Colonic mucosa (tissue), 4 donors: Measurements from ENCODE around the gene MAP3K2. TPM values are rescaled to one million over a fixed set of nuclear protein-coding genes. Genes with fewer than 3 reads are reported as not detected.

Experiments used
- DNase-seq: peaks from one replicate; pipeline ENCODE4 v3.0.0-alpha.2; 2020
- H3K27ac ChIP-seq: fragments of 200-600 bp; one replicate; pipeline ENCODE4 v1.8.0; 2021
- H3K27me3 ChIP-seq: fragments of 200-600 bp; one replicate; pipeline ENCODE4 v1.8.0; 2021
- H3K36me3 ChIP-seq: fragments of 200-600 bp; one replicate; pipeline ENCODE4 v1.8.0; 2021
- H3K4me1 ChIP-seq: fragments of 200-600 bp; one replicate; pipeline ENCODE4 v1.8.0; 2021; ENCODE audit warnings: mild to moderate bottlenecking
- H3K4me3 ChIP-seq: fragments of 200-600 bp; one replicate; pipeline ENCODE4 v1.8.0; 2021
- H3K9ac ChIP-seq, 2 donors: one replicate each; pipeline ENCODE4 v1.7.0; 2013; ENCODE audit warnings: control low read depth in 2 of 2, low read depth in 2 of 2, low read length in 2 of 2
- H3K9me3 ChIP-seq: fragments of 200-600 bp; one replicate; pipeline ENCODE4 v1.8.0; 2021
- intact Hi-C: fragments of 100-400 bp; cut with DNase I; formaldehyde crosslinking; loops from one replicate; pipeline ENCODE4 v1.14.1; 2022
- total RNA-seq, 2 donors: library from RNA; stranded (reverse); fragmentation: NEBNext Ultra II Directional in 1 of 2; extraction: Animal tissue kit (Norgen Biotek cat#: 25700) in 1 of 2; gene quantifications; one replicate each; pipeline ENCODE4 v1.2.1, GENCODE V29; 2021
- TF ChIP-seq, protein P1 (sequence below): fragments of 200-600 bp; IDR thresholded peaks from one replicate; pipeline ENCODE4 v1.8.0; 2022; ENCODE audit warnings: antibody characterized with exemption, mild to moderate bottlenecking
- donor health status: healthy.
- donor health status: DM: no; HTN: no; CAD: no.
- donor health status: DM: no; HTN: no; CAD: no.

The MAP3K2 gene
- total RNA-seq, 2 donors from 2014 or later = 53.8 to 76.0 TPM

DNA sequence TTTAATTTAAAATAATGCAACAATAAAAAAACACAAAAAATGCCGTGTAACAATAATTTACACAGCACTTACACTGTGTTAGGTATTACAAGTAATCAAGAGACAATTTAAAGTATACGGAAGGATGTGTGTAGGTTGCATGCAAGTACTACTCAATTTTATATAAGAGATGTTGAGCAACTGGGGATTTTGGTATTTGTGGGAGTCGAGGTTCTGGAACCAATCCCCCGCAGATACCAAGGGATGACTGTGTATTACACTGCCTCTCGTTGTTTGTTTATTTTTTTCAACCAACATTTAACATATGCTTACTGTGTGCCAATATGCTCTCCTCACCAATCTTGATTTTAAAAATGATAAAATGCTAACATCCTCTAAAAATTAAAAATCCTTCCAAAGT lies 24.8 kb downstream of the MAP3K2 start:
- intact Hi-C loops = no loop called here
- H3K36me3 ChIP-seq = no peaks in the 10 kb centered on the region
- H3K4me1 ChIP-seq = peaks cover 4% of the 10 kb centered on the region
- no peaks in the 10 kb centered on the region for H3K9me3 ChIP-seq
- no peak overlapping the region for H3K27ac ChIP-seq
- H3K9ac ChIP-seq = no peak overlapping the region
- TF ChIP-seq, protein P1, sequence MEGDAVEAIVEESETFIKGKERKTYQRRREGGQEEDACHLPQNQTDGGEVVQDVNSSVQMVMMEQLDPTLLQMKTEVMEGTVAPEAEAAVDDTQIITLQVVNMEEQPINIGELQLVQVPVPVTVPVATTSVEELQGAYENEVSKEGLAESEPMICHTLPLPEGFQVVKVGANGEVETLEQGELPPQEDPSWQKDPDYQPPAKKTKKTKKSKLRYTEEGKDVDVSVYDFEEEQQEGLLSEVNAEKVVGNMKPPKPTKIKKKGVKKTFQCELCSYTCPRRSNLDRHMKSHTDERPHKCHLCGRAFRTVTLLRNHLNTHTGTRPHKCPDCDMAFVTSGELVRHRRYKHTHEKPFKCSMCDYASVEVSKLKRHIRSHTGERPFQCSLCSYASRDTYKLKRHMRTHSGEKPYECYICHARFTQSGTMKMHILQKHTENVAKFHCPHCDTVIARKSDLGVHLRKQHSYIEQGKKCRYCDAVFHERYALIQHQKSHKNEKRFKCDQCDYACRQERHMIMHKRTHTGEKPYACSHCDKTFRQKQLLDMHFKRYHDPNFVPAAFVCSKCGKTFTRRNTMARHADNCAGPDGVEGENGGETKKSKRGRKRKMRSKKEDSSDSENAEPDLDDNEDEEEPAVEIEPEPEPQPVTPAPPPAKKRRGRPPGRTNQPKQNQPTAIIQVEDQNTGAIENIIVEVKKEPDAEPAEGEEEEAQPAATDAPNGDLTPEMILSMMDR = no peak
- DNase-seq = no peak
- no peak overlapping the region for H3K4me3 ChIP-seq
- no peaks in the 10 kb centered on the region for H3K27me3 ChIP-seq

- intact Hi-C loops = no loop called here
- no peak for DNase-seq
- H3K4me3 ChIP-seq = no peak overlapping the region
- peaks cover 4% of the 10 kb centered on the region for H3K4me1 ChIP-seq
- TF ChIP-seq, protein P1 = no peak
- H3K27ac ChIP-seq = no peak overlapping the region
- H3K36me3 ChIP-seq = no peaks in the 10 kb centered on the region
- no peak overlapping the region for H3K9ac ChIP-seq
- H3K9me3 ChIP-seq = no peaks in the 10 kb centered on the region
- no peaks in the 10 kb centered on the region for H3K27me3 ChIP-seq
These were observed 25.6 kb downstream of the MAP3K2 start for GRCh38 chr2:127361929-127362885.

DNA sequence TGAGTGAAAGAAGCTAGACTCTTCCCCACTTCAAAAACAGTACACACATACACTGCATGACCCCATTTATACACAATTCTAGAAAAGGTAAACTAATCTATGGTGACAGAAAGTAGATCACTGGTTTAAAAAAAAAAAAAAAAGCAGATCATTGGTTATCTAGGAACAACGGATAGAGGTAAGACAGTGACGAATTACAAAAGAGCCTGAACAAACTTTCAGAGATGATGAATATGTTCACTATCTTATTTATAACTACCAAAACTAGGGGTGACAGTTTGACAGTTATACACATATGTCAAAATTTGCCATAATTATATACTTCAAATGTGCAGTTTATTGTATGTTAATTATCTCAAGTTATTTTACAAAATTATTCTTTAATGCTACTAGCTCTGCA lies 27.5 kb downstream of the MAP3K2 start:
- DNase-seq = no peak
- Histone ChIP-seq H3K4me1 (peaks cover 4% of the 10 kb centered on the region), H3K27me3 (no peaks in the 10 kb centered on the region), H3K9ac (no peak overlapping the region), H3K27ac (no peak overlapping the region), H3K36me3 (no peaks in the 10 kb centered on the region), H3K4me3 (no peak overlapping the region), H3K9me3 (no peaks in the 10 kb centered on the region)
- intact Hi-C loops = no loop called here
- TF ChIP-seq, protein P1 = no peak

DNA sequence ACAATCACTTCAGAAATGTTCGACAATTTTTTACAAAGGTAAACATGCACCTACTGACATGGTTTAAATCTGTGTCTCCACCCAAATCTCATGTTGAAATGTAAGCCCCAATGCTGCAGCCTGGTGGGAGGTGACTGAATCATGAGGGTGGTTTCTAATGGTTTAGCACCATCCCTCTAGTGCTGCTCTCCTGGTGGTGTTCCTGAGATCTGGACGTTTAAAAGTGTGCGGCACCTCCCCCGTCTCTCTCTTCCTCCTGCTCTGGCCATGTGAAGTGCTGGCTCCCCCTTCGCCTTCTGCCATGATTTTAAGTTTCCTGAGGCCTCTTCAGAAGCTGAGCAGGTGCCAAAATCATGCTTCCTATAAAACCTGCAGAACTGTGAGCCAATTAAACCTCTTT lies 28.3 kb downstream of the MAP3K2 start:
- TF ChIP-seq, protein P1 = no peak
- no peak for DNase-seq
- H3K4me1 ChIP-seq = peaks cover 4% of the 10 kb centered on the region

GRCh38 chr2:127358971-127359370 lies 28.8 kb downstream of the MAP3K2 start:
- H3K27ac ChIP-seq = no peak overlapping the region
- DNase-seq = no peak
- no peaks in the 10 kb centered on the region for H3K27me3 ChIP-seq
- H3K36me3 ChIP-seq = no peaks in the 10 kb centered on the region
- H3K9ac ChIP-seq = no peak overlapping the region
- H3K4me3 ChIP-seq = no peak overlapping the region
- TF ChIP-seq, protein P1 = no peak
- intact Hi-C loops = loop anchor here (5.0 kb wide), 1 partner anchor 58 kb away; the partner anchor contains the start of gene PROC
- no peaks in the 10 kb centered on the region for H3K9me3 ChIP-seq
- H3K4me1 ChIP-seq = peaks cover 4% of the 10 kb centered on the region

More for the DNA sequence above, 28.3 kb downstream of the MAP3K2 start:
- H3K9ac ChIP-seq = no peak overlapping the region
- H3K36me3 ChIP-seq = no peaks in the 10 kb centered on the region
- no peaks in the 10 kb centered on the region for H3K27me3 ChIP-seq
- H3K9me3 ChIP-seq = no peaks in the 10 kb centered on the region
- H3K4me3 ChIP-seq = no peak overlapping the region
- H3K27ac ChIP-seq = no peak overlapping the region
- intact Hi-C loops = loop anchor here (5.0 kb wide), 1 partner anchor 58 kb away; the partner anchor contains the start of gene PROC
